Duodenal mucosa (tissue), 2 donors: ENCODE results near the gene SYNJ1.

Source experiments
- H3K27ac ChIP-seq: one replicate; pipeline ENCODE4 v1.7.0; 2013; ENCODE audit warnings: low read depth, low read length
- H3K27me3 ChIP-seq, 2 donors: one replicate each; pipeline ENCODE4 v1.7.0; 2013; ENCODE audit warnings: low read length in 2 of 2, control low read depth in 1 of 2; ENCODE audit not compliant: insufficient read depth in 2 of 2, control insufficient read depth in 1 of 2
- H3K36me3 ChIP-seq, 2 donors: one replicate each; pipeline ENCODE4 v1.7.0; 2013; ENCODE audit warnings: low read length in 2 of 2, control low read depth in 1 of 2; ENCODE audit not compliant: insufficient read depth in 2 of 2, control insufficient read depth in 1 of 2
- H3K4me1 ChIP-seq, 2 donors: one replicate each; pipeline ENCODE4 v1.7.0; 2013; ENCODE audit warnings: low read length in 2 of 2, control low read depth in 1 of 2; ENCODE audit not compliant: insufficient read depth in 2 of 2, control insufficient read depth in 1 of 2
- H3K4me3 ChIP-seq, 2 donors: one replicate each; pipeline ENCODE4 v1.7.0; 2013; ENCODE audit warnings: low read length in 2 of 2, low read depth in 1 of 2
- H3K9ac ChIP-seq, 2 donors: one replicate each; pipeline ENCODE4 v1.7.0; 2013; ENCODE audit warnings: low read length in 2 of 2, low read depth in 1 of 2
- H3K9me3 ChIP-seq, 2 donors: one replicate each; pipeline ENCODE4 v1.7.0; 2013; ENCODE audit warnings: low read length in 2 of 2, control low read depth in 1 of 2; ENCODE audit not compliant: control insufficient read depth in 1 of 2

SYNJ1 gene

GRCh38 chr21:32605469-32605868, 122.3 kb downstream of the SYNJ1 start:
- peaks cover 41 to 76% of the 10 kb centered on the region in 2 donors for H3K36me3 ChIP-seq

GRCh38 chr21:32604464-32604863, 123.3 kb downstream of the SYNJ1 start:
- Histone ChIP-seq H3K27me3 (no peaks in the 10 kb centered on the region), H3K36me3 (peaks cover 47 to 83% of the 10 kb centered on the region in 2 donors), H3K4me1 (no peaks in the 10 kb centered on the region), H3K4me3 (no peak overlapping the region), H3K9ac (no peak overlapping the region), H3K9me3 (no peaks in the 10 kb centered on the region), H3K27ac (no peak overlapping the region)

More at GRCh38 chr21:32605469-32605868, 122.3 kb downstream of the SYNJ1 start:
- H3K4me1 ChIP-seq, result peaks cover under 1 to 1% of the 10 kb centered on the region in 2 donors
- H3K27ac ChIP-seq, result no peak overlapping the region
- no peak overlapping the region for H3K4me3 ChIP-seq
- H3K27me3 ChIP-seq, result no peaks in the 10 kb centered on the region
- no peak overlapping the region for H3K9ac ChIP-seq
- no peaks in the 10 kb centered on the region for H3K9me3 ChIP-seq

- Histone ChIP-seq H3K4me3 (no peak overlapping the region), H3K27me3 (no peaks in the 10 kb centered on the region), H3K9me3 (no peaks in the 10 kb centered on the region), H3K9ac (no peak overlapping the region), H3K4me1 (no peaks in the 10 kb centered on the region), H3K36me3 (peaks cover 46 to 81% of the 10 kb centered on the region in 2 donors), H3K27ac (no peak overlapping the region)
Observed at GRCh38 chr21:32603131-32603530, 124.7 kb downstream of the SYNJ1 start.

- no peaks in the 10 kb centered on the region for H3K9me3 ChIP-seq
- peaks cover 40 to 73% of the 10 kb centered on the region in 2 donors for H3K36me3 ChIP-seq
- H3K27me3 ChIP-seq, result no peaks in the 10 kb centered on the region
Observed at GRCh38 chr21:32602099-32602498, 125.7 kb downstream of the SYNJ1 start.

GRCh38 chr21:32599526-32599925, 128.3 kb downstream of the SYNJ1 start:
- H3K9ac ChIP-seq, result no peak overlapping the region
- H3K4me1 ChIP-seq, result no peaks in the 10 kb centered on the region
- no peak overlapping the region for H3K4me3 ChIP-seq
- no peaks in the 10 kb centered on the region for H3K9me3 ChIP-seq
- peaks cover 21 to 47% of the 10 kb centered on the region in 2 donors for H3K36me3 ChIP-seq
- H3K27me3 ChIP-seq, result no peaks in the 10 kb centered on the region
- no peak overlapping the region for H3K27ac ChIP-seq

More at GRCh38 chr21:32602099-32602498, 125.7 kb downstream of the SYNJ1 start:
- no peak overlapping the region for H3K27ac ChIP-seq
- H3K9ac ChIP-seq, result no peak overlapping the region
- H3K4me1 ChIP-seq, result no peaks in the 10 kb centered on the region
- no peak overlapping the region for H3K4me3 ChIP-seq

GRCh38 chr21:32599091-32599490, 128.7 kb downstream of the SYNJ1 start:
- no peaks in the 10 kb centered on the region for H3K27me3 ChIP-seq
- H3K27ac ChIP-seq, result no peak overlapping the region
- H3K4me1 ChIP-seq, result no peaks in the 10 kb centered on the region
- no peaks in the 10 kb centered on the region for H3K9me3 ChIP-seq
- no peak overlapping the region for H3K4me3 ChIP-seq
- no peak overlapping the region for H3K9ac ChIP-seq
- peaks cover 17 to 43% of the 10 kb centered on the region in 2 donors for H3K36me3 ChIP-seq

- Histone ChIP-seq H3K4me1 (peaks cover 0 to 5% of the 10 kb centered on the region in 2 donors), H3K9me3 (no peaks in the 10 kb centered on the region), H3K27me3 (no peaks in the 10 kb centered on the region), H3K9ac (no peak overlapping the region), H3K36me3 (peaks cover 12 to 25% of the 10 kb centered on the region in 2 donors), H3K27ac (no peak overlapping the region), H3K4me3 (no peak overlapping the region)
Observed at GRCh38 chr21:32597205-32597604, 130.6 kb downstream of the SYNJ1 start.

GRCh38 chr21:32595431-32595830, 132.4 kb downstream of the SYNJ1 start:
- H3K27ac ChIP-seq, result no peak overlapping the region
- no peaks in the 10 kb centered on the region for H3K27me3 ChIP-seq
- peaks cover 10 to 18% of the 10 kb centered on the region in 2 donors for H3K36me3 ChIP-seq
- no peak overlapping the region for H3K9ac ChIP-seq
- H3K4me1 ChIP-seq, result peaks cover 0 to 5% of the 10 kb centered on the region in 2 donors
- H3K4me3 ChIP-seq, result no peak overlapping the region
- H3K9me3 ChIP-seq, result no peaks in the 10 kb centered on the region

- Histone ChIP-seq H3K9me3 (no peaks in the 10 kb centered on the region), H3K27ac (no peak overlapping the region), H3K27me3 (no peaks in the 10 kb centered on the region), H3K4me1 (peaks cover 0 to 5% of the 10 kb centered on the region in 2 donors), H3K36me3 (peaks cover 0 to under 1% of the 10 kb centered on the region in 2 donors), H3K4me3 (no peak overlapping the region), H3K9ac (no peak overlapping the region)
Observed at GRCh38 chr21:32593690-32594089, 134.1 kb downstream of the SYNJ1 start.

- Histone ChIP-seq H3K4me3 (no peak overlapping the region), H3K4me1 (peaks cover 0 to 5% of the 10 kb centered on the region in 2 donors), H3K27me3 (no peaks in the 10 kb centered on the region), H3K9ac (no peak overlapping the region), H3K9me3 (no peaks in the 10 kb centered on the region), H3K27ac (no peak overlapping the region), H3K36me3 (no peaks in the 10 kb centered on the region)
Observed at GRCh38 chr21:32592929-32593502, 134.8 kb downstream of the SYNJ1 start.
